ENCODE measurements around the gene SMARCA4.

DNA sequence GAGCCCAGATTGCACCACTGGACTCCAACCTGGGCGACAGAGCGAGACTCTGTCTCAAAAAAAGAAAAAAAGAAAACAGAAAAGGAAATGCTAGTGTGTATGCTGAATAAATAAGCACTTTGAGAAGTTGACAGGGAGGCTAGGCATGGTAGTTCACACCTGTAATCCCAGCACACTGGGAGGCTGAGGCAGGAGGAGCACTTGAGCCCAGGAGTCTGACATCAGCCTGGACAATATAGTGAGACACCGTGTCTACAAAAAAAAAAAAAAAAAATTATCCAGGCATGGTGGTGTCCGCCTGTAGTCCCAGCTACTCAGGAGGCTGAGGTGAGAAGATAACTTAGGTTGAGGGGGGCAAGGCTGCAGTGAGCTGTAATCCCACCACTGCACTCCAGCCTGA lies 109.3 kb downstream of the SMARCA4 start:
- TF ChIP-seq YY1 (IDR thresholded peaks at IDR 0.05; ENCODE audit: insufficient read depth, insufficient read length) = no peak
- no peak for TF ChIP-seq SUZ12 (IDR thresholded peaks at IDR 0.05; ENCODE audit: extremely low read depth, insufficient read depth, insufficient read length)

All from NT2/D1 (cell line).